C4-2B (cell line): ENCODE results near the gene TIMP4.

Experiments used
- H3K27ac ChIP-seq: fragments of 450-650 bp; 2 replicates; pipeline ENCODE4 v1.5.1; 2017
- CTCF ChIP-seq: fragments of 450-650 bp; conservative IDR thresholded peaks from 2 replicates; pipeline ENCODE4 v1.5.1; 2017; ENCODE audit warnings: mild to moderate bottlenecking
- ZFX ChIP-seq: fragments of 450-650 bp; IDR thresholded peaks from 2 replicates; pipeline ENCODE4 v1.6.1; 2017

TIMP4 gene

GRCh38 chr3:12194209-12194608, 35.5 kb upstream of the TIMP4 start:
- no peak overlapping the region for H3K27ac ChIP-seq
- no peak for TF ChIP-seq CTCF
- no peak for TF ChIP-seq ZFX

GRCh38 chr3:12193485-12194165, 34.9 kb upstream of the TIMP4 start:
- TF ChIP-seq ZFX (no peak), CTCF (no peak)
- H3K27ac ChIP-seq, result no peak overlapping the region

- TF ChIP-seq CTCF, result no peak
- TF ChIP-seq ZFX, result no peak
- H3K27ac ChIP-seq, result no peak overlapping the region
These were observed 34.2 kb upstream of the TIMP4 start for GRCh38 chr3:12192655-12193484.

GRCh38 chr3:12192173-12192572, 33.5 kb upstream of the TIMP4 start:
- TF ChIP-seq CTCF (no peak), ZFX (no peak)
- H3K27ac ChIP-seq, result no peak overlapping the region

GRCh38 chr3:12191559-12191958, 32.8 kb upstream of the TIMP4 start:
- no peak overlapping the region for H3K27ac ChIP-seq
- TF ChIP-seq CTCF, result no peak
- TF ChIP-seq ZFX, result no peak

- no peak for TF ChIP-seq ZFX
These were observed 32.1 kb upstream of the TIMP4 start for GRCh38 chr3:12190832-12191231.

GRCh38 chr3:12190221-12190807, 31.6 kb upstream of the TIMP4 start:
- no peak overlapping the region for H3K27ac ChIP-seq
- TF ChIP-seq ZFX, result no peak

More at GRCh38 chr3:12190832-12191231, 32.1 kb upstream of the TIMP4 start:
- H3K27ac ChIP-seq, result no peak overlapping the region

- TF ChIP-seq ZFX (no peak), CTCF (no peak)
- no peak overlapping the region for H3K27ac ChIP-seq
These were observed 30.1 kb upstream of the TIMP4 start for GRCh38 chr3:12188681-12189287.
